IMR-90 (cell line): Measurements from ENCODE around the gene ARPC2.

Source experiments
- BHLHE40 ChIP-seq: fragments of 150-350 bp; IDR thresholded peaks from 2 replicates; pipeline ENCODE4 v1.6.1; 2016; ENCODE audit warnings: mild to moderate bottlenecking, low read depth, low read length
- CEBPB ChIP-seq: IDR thresholded peaks from 2 replicates; pipeline ENCODE4 v1.6.1; 2012; ENCODE audit warnings: low read depth, low read length, improper control_type of control experiment
- CHD1 ChIP-seq: IDR thresholded peaks from 2 replicates; pipeline ENCODE4 v1.6.1; 2012; ENCODE audit warnings: low read depth, low read length, improper control_type of control experiment
- MAFK ChIP-seq: IDR thresholded peaks from 2 replicates; pipeline ENCODE4 v1.6.1; 2012; ENCODE audit warnings: low read depth, low read length, improper control_type of control experiment
- MAZ ChIP-seq: IDR thresholded peaks from 2 replicates; pipeline ENCODE4 v1.6.1; 2012; ENCODE audit warnings: low read depth, mild to moderate bottlenecking, low read length, improper control_type of control experiment, moderate library complexity, borderline replicate concordance
- MXI1 ChIP-seq: IDR thresholded peaks from 2 replicates; pipeline ENCODE4 v1.6.1; 2012; ENCODE audit warnings: low read depth, mild to moderate bottlenecking, low read length, moderate library complexity, borderline replicate concordance
- NFE2L2 ChIP-seq: fragments of 150-350 bp; IDR thresholded peaks from 2 replicates; pipeline ENCODE4 v1.6.1; 2016; ENCODE audit warnings: low read depth, mild to moderate bottlenecking, low read length
- POLR2A ChIP-seq: IDR thresholded peaks from 2 replicates; pipeline ENCODE4 v1.6.1; 2012; ENCODE audit warnings: mild to moderate bottlenecking, low read depth, low read length
- RAD21 ChIP-seq: IDR thresholded peaks from 2 replicates; pipeline ENCODE4 v1.6.1; 2012; ENCODE audit warnings: low read length, improper control_type of control experiment
- RCOR1 ChIP-seq: IDR thresholded peaks from 2 replicates; pipeline ENCODE4 v1.6.1; 2012; ENCODE audit warnings: mild to moderate bottlenecking, low read length, improper control_type of control experiment; ENCODE audit not compliant: insufficient replicate concordance
- RFX5 ChIP-seq: IDR thresholded peaks from 2 replicates; pipeline ENCODE4 v1.8.0; 2012; ENCODE audit warnings: low read depth, mild to moderate bottlenecking, low read length, moderate library complexity
- SMC3 ChIP-seq: fragments of 150-350 bp; IDR thresholded peaks from 2 replicates; pipeline ENCODE4 v1.6.1; 2016; ENCODE audit warnings: low read depth, mild to moderate bottlenecking, antibody characterized with exemption, low read length, moderate library complexity
- TF ChIP-seq, protein P1 (sequence below): conservative IDR thresholded peaks from 2 replicates; pipeline ENCODE4 v1.5.1; 2012; ENCODE audit warnings: mild to moderate bottlenecking, low read depth, low read length, improper control_type of control experiment

DNA sequence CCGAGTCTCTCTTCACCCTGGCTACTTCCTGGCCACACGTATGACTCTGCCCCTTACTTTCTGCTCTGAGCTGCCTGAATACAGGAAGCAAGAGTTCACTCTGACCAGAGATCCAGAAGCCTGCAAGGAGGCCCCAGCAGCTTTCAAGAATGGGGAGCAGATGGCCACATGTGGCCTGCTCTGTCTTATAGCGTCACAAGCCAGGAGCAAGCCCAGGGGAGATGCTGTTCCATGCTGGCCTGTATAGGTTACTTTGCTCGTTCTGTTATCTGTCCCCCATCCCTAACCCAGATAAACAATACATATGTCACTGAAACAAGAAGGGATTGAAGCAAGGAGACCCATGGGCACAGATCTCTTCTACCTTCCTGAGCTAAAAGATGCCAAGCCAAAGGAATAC is 57.6 kb downstream of the ARPC2 start:
- TF ChIP-seq, protein P1, sequence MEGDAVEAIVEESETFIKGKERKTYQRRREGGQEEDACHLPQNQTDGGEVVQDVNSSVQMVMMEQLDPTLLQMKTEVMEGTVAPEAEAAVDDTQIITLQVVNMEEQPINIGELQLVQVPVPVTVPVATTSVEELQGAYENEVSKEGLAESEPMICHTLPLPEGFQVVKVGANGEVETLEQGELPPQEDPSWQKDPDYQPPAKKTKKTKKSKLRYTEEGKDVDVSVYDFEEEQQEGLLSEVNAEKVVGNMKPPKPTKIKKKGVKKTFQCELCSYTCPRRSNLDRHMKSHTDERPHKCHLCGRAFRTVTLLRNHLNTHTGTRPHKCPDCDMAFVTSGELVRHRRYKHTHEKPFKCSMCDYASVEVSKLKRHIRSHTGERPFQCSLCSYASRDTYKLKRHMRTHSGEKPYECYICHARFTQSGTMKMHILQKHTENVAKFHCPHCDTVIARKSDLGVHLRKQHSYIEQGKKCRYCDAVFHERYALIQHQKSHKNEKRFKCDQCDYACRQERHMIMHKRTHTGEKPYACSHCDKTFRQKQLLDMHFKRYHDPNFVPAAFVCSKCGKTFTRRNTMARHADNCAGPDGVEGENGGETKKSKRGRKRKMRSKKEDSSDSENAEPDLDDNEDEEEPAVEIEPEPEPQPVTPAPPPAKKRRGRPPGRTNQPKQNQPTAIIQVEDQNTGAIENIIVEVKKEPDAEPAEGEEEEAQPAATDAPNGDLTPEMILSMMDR = no peak
- TF ChIP-seq POLR2A = no peak
- TF ChIP-seq MAFK = no peak
- no peak for TF ChIP-seq RCOR1
- no peak for TF ChIP-seq RFX5
- no peak for TF ChIP-seq RAD21
- no peak for TF ChIP-seq NFE2L2
- no peak for TF ChIP-seq MAZ
- no peak for TF ChIP-seq MXI1
- no peak for TF ChIP-seq SMC3
- TF ChIP-seq BHLHE40 = no peak
- no peak for TF ChIP-seq CEBPB
- no peak for TF ChIP-seq CHD1
